MM.1S (cell line): Measurements from ENCODE around the gene PRKCH.

Source experiments
- CTCF ChIP-seq: fragments of 300-600 bp; sonication (generic); IDR thresholded peaks from 2 replicates; pipeline ENCODE4 v1.5.1; 2016; ENCODE audit warnings: antibody characterized with exemption, low read length, mixed read lengths
- EZH2phosphoT487 ChIP-seq: fragments of 300-600 bp; sonication (generic); IDR thresholded peaks from 2 replicates; pipeline ENCODE4 v1.6.1; 2018; ENCODE audit warnings: antibody characterized with exemption, low read length

- TF ChIP-seq CTCF = no peak
- no peak for TF ChIP-seq EZH2phosphoT487
Observed at GRCh38 chr14:61499991-61500390, 178.6 kb downstream of the PRKCH start.
